ENCODE results near the gene ENKUR. TPM values are rescaled to one million over a fixed set of nuclear protein-coding genes. Genes with fewer than 3 reads are reported as not detected.
A peak's percentile ranks its signal among the peaks of the same experiment; 100 is the strongest.

The ENKUR gene
- total RNA-seq, 6 experiments from 2014 or later, result 0.15 to 1.00 (median 0.27) TPM

DNA sequence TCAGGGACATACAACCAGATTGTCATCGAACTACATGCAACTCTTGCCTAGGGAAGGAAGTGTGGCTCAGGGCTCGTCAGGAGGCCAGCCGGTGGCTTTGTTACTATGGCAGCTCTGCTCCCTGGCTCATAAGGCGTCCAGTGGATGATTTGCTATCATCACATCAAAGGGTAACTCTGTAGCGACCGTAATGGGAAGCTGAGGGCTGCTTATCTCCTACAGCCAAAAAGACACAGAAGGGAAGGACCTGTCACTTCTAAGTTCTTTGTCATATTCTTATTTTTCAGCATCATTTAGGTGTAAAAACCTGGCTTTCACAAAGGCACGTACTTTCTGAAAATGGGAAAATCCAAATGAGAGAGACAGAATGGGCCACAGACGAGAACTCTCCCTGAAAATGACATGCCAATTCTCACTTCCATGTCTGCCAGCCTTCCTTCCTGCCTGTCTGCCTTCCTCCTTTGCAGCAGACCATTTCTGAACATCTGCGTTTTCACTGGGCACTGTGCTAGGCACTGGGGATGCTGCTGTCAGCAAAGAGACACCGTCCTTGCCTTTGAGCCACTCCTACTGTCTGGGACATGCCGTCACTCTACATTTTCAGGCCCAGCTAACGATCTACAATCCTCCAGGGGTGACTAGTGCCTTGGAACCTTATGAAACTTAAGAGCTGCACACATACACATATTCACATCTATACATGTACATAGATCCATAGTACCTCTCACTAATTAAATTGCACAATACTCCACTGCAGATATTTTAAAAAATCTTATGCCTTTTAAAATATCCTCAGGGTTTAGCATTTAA, 26.9 kb downstream of the ENKUR start:
- WGBS (ENCODE audit: insufficient coverage, low coverage, low lambda C conversion rate, missing lambda C conversion rate), result 47% methylated on average over 12 of the region's 12 CpGs
- ATAC-seq (peak in 2 of 4 donors; percentile 18 to 43), DNase-seq (no peak)
- Histone ChIP-seq H3K27ac (no peak overlapping the region), H3K9me3 (no peaks in the 10 kb centered on the region), H3K4me3 (no peak overlapping the region), H3K36me3 (no peaks in the 10 kb centered on the region), H3K27me3 (no peaks in the 10 kb centered on the region), H3K4me1 (peaks cover 0 to 10% (median 0%) of the 10 kb centered on the region in 4 donors)
- intact Hi-C loops (cut with DNase I), result no loop called here
- no peak for TF ChIP-seq POLR2A (IDR thresholded peaks at IDR 0.05)
- no peak for TF ChIP-seq CTCF (IDR thresholded peaks at IDR 0.05)

DNA sequence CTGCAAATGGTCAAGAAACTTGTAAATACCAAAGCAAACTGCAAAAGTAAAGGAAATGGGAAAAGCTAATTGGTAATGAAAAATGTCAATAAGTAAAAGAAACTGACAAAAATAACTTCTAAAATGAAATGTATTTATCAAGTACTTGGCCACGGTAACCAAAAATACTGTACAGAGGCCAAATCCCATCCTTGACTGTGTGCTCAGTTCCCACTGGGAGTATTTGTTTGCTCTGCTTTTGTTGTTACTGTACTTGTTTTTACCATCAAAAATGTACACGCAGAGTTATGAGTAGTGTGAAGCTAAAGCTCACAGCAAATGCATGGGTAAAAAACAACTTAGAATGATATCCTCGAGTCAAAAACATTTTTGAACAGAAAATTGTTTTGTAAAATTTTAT, 31.1 kb downstream of the ENKUR start:
- no peak for TF ChIP-seq CTCF (IDR thresholded peaks at IDR 0.05)
- no peak for TF ChIP-seq POLR2A (IDR thresholded peaks at IDR 0.05)
- ATAC-seq (no peak), DNase-seq (no peak)
- H3K4me1 ChIP-seq, result no peaks in the 10 kb centered on the region
- no peak overlapping the region for H3K4me3 ChIP-seq
- no peak overlapping the region for H3K27ac ChIP-seq
- 68% methylated on average over 3 of the region's 3 CpGs for WGBS (ENCODE audit: insufficient coverage, low coverage, low lambda C conversion rate, missing lambda C conversion rate)
- H3K27me3 ChIP-seq, result no peaks in the 10 kb centered on the region
- no peaks in the 10 kb centered on the region for H3K36me3 ChIP-seq
- no peaks in the 10 kb centered on the region for H3K9me3 ChIP-seq
- intact Hi-C loops (cut with DNase I), result no loop called here

- no peak overlapping the region for H3K4me3 ChIP-seq
- DNase-seq, result no peak
- ATAC-seq, result no peak
- 73% methylated on average over 3 of the region's 3 CpGs for WGBS (ENCODE audit: insufficient coverage, low coverage, low lambda C conversion rate, missing lambda C conversion rate)
- TF ChIP-seq CTCF (IDR thresholded peaks at IDR 0.05) (no peak), POLR2A (IDR thresholded peaks at IDR 0.05) (no peak)
- H3K27me3 ChIP-seq, result no peaks in the 10 kb centered on the region
- H3K9me3 ChIP-seq, result no peaks in the 10 kb centered on the region
- no peaks in the 10 kb centered on the region for H3K4me1 ChIP-seq
- H3K27ac ChIP-seq, result no peak overlapping the region
- no peaks in the 10 kb centered on the region for H3K36me3 ChIP-seq
- intact Hi-C loops (cut with DNase I), result no loop called here
These were observed 32.0 kb downstream of the ENKUR start for GRCh38 chr10:24983946-24984345.

- 100% methylated on average over 4 of the region's 4 CpGs for WGBS (ENCODE audit: insufficient coverage, low coverage, low lambda C conversion rate, missing lambda C conversion rate)
- Histone ChIP-seq H3K36me3 (no peaks in the 10 kb centered on the region), H3K4me3 (no peak overlapping the region), H3K4me1 (no peaks in the 10 kb centered on the region), H3K27ac (no peak overlapping the region), H3K27me3 (no peaks in the 10 kb centered on the region), H3K9me3 (no peaks in the 10 kb centered on the region)
- intact Hi-C loops (cut with DNase I), result no loop called here
- no peak for DNase-seq
- no peak for ATAC-seq
- no peak for TF ChIP-seq POLR2A (IDR thresholded peaks at IDR 0.05)
- TF ChIP-seq CTCF (IDR thresholded peaks at IDR 0.05), result no peak
These were observed 32.8 kb downstream of the ENKUR start for GRCh38 chr10:24983130-24983529.

All from right lobe of liver (tissue), 6 donors.